NCI-H1436 treated with DMSO at 0.1 percent for 48 hours (cell line): ENCODE measurements around the gene DLGAP4.
"Not testable (repeated sequence)": the region's sequence is repeated elsewhere in the genome, so short reads cannot be mapped to it uniquely, and the experiment has no call there.

Experiments used
- DNase-seq: peaks from one replicate; lab custom pipeline; 2025; lab: John Stamatoyannopoulos, UW

DLGAP4 gene

GRCh38 chr20:36501367-36502006, 195.3 kb downstream of the DLGAP4 start:
- no peak for DNase-seq

GRCh38 chr20:36504295-36504694, 198.2 kb downstream of the DLGAP4 start:
- no peak for DNase-seq

GRCh38 chr20:36506253-36506652, 200.1 kb downstream of the DLGAP4 start:
- DNase-seq = no peak

GRCh38 chr20:36507746-36508145, 201.6 kb downstream of the DLGAP4 start:
- no peak for DNase-seq

GRCh38 chr20:36519012-36519719, 213.0 kb downstream of the DLGAP4 start:
- DNase-seq = no peak

GRCh38 chr20:36519944-36520343, 213.8 kb downstream of the DLGAP4 start:
- no peak for DNase-seq

- DNase-seq = no peak
Measured at GRCh38 chr20:36521526-36521925, 215.4 kb downstream of the DLGAP4 start.

GRCh38 chr20:36522412-36522811, 216.3 kb downstream of the DLGAP4 start:
- DNase-seq = not testable (repeated sequence)

- no peak for DNase-seq
Measured at GRCh38 chr20:36523341-36523740, 217.2 kb downstream of the DLGAP4 start.

GRCh38 chr20:36525620-36526365, 219.7 kb downstream of the DLGAP4 start:
- DNase-seq = no peak

- DNase-seq = no peak
Measured at GRCh38 chr20:36526521-36527011, 220.4 kb downstream of the DLGAP4 start.

- no peak for DNase-seq
Measured at GRCh38 chr20:36527331-36528125, 221.4 kb downstream of the DLGAP4 start.

GRCh38 chr20:36528176-36528874, 222.2 kb downstream of the DLGAP4 start:
- no peak for DNase-seq

- no peak for DNase-seq
Measured at GRCh38 chr20:36528875-36529417, 222.8 kb downstream of the DLGAP4 start.

- no peak for DNase-seq
Measured at GRCh38 chr20:36532388-36532787, 226.2 kb downstream of the DLGAP4 start.

GRCh38 chr20:36532822-36533221, 226.7 kb downstream of the DLGAP4 start:
- DNase-seq = no peak

- no peak for DNase-seq
Measured at GRCh38 chr20:36538026-36538722, 232.0 kb downstream of the DLGAP4 start.

- DNase-seq = no peak
Measured at GRCh38 chr20:36540551-36541211, 234.5 kb downstream of the DLGAP4 start.

GRCh38 chr20:36541227-36541767, 235.2 kb downstream of the DLGAP4 start, which contains the start of gene MYL9:
TSS of gene MYL9 (plus strand) at chr20:36541519. CDS start at chr20:36544885, 3,366 bp downstream.
- DNase-seq = no peak
